CD14-positive monocyte (primary cell): Measurements from ENCODE around the gene RHBDL3. TPM values are rescaled to one million over a fixed set of nuclear protein-coding genes. Genes with fewer than 3 reads are reported as not detected.
A peak's percentile ranks its signal among the peaks of the same experiment; 100 is the strongest.
"Not testable (repeated sequence)": the region's sequence is repeated elsewhere in the genome, so short reads cannot be mapped to it uniquely, and the experiment has no call there.

Source experiments
- DNase-seq, 3 donors: peaks; one replicate each; pipeline ENCODE4 v3.0.0-alpha.2; 2011 to 2022
- H2AFZ ChIP-seq: 2 replicates; pipeline ENCODE4 v1.6.0; 2012; ENCODE audit warnings: mild to moderate bottlenecking, low read depth, low read length, inconsistent platforms; ENCODE audit not compliant: insufficient read depth, poor library complexity, severe bottlenecking
- H3K27ac ChIP-seq, 2 donors: 1 replicate in 1 of 2; 2 replicates in 1 of 2; pipeline ENCODE4 v1.5.1; 2012 to 2013; ENCODE audit warnings: low read length in 2 of 2, control low read depth in 1 of 2, inconsistent platforms in 1 of 2, low read depth in 1 of 2, mild to moderate bottlenecking in 1 of 2
- H3K27me3 ChIP-seq, 2 donors: one replicate each; pipeline versions ENCODE4 v1.6.0 to v1.6.1; 2011 to 2013; ENCODE audit warnings: low read length in 2 of 2; ENCODE audit not compliant: control insufficient read depth in 2 of 2, insufficient read depth in 2 of 2
- H3K36me3 ChIP-seq, 2 donors: replicated peaks in 1 of 2; 1 replicate in 1 of 2; 2 replicates in 1 of 2; pipeline versions ENCODE4 v1.5.1 to v1.6.1; 2012 to 2013; ENCODE audit warnings: low read length in 2 of 2, control low read depth in 1 of 2, inconsistent platforms in 1 of 2, mild to moderate bottlenecking in 1 of 2; ENCODE audit not compliant: insufficient read depth in 2 of 2, control insufficient read depth in 1 of 2
- H3K4me1 ChIP-seq, 2 donors: 1 replicate in 1 of 2; 2 replicates in 1 of 2; pipeline versions ENCODE4 v1.5.1 to v1.6.1; 2012 to 2013; ENCODE audit warnings: low read length in 2 of 2, control low read depth in 1 of 2, inconsistent platforms in 1 of 2, mild to moderate bottlenecking in 1 of 2, moderate library complexity in 1 of 2; ENCODE audit not compliant: insufficient read depth in 2 of 2, control insufficient read depth in 1 of 2
- H3K4me2 ChIP-seq: replicated peaks from 2 replicates; pipeline ENCODE3; 2012; ENCODE audit warnings: low read length, moderate library complexity, mild to moderate bottlenecking; ENCODE audit not compliant: poor library complexity, severe bottlenecking; ENCODE audit errors: extremely low read depth
- H3K4me3 ChIP-seq, 3 experiments: fragments of 200-600 bp in 1 of 3; sonication (generic) in 1 of 3; replicated peaks in 1 of 3; 1 replicate in 2 of 3; 2 replicates in 1 of 3; pipeline ENCODE4 v1.5.1; 2011 to 2013; ENCODE audit warnings: low read length in 3 of 3, mild to moderate bottlenecking in 3 of 3, control low read depth in 2 of 3, low read depth in 2 of 3, inconsistent platforms in 1 of 3, moderate library complexity in 1 of 3
- H3K79me2 ChIP-seq: 2 replicates; pipeline ENCODE4 v1.6.0; 2012; ENCODE audit warnings: mild to moderate bottlenecking, control low read depth, inconsistent platforms, low read length, moderate library complexity; ENCODE audit not compliant: insufficient read depth
- H3K9ac ChIP-seq: 2 replicates; pipeline ENCODE4 v1.6.0; 2017; ENCODE audit warnings: low read length, mild to moderate bottlenecking; ENCODE audit not compliant: insufficient read depth, poor library complexity, severe bottlenecking
- H3K9me3 ChIP-seq, 2 donors: replicated peaks in 1 of 2; 1 replicate in 1 of 2; 2 replicates in 1 of 2; pipeline versions ENCODE4 v1.5.1 to v1.6.1; 2012 to 2013; ENCODE audit warnings: low read length in 2 of 2, control low read depth in 1 of 2; ENCODE audit not compliant: control insufficient read depth in 1 of 2, insufficient read depth in 1 of 2
- H4K20me1 ChIP-seq: 2 replicates; pipeline ENCODE4 v1.6.0; 2012; ENCODE audit warnings: mild to moderate bottlenecking, low read length, control low read depth, moderate library complexity; ENCODE audit not compliant: insufficient read depth
- H3K27ac Mint-ChIP-seq, 7 donors: one replicate each; pipeline ENCODE4 v1.8.0; 2020; ENCODE audit warnings: mild to moderate bottlenecking in 7 of 7, mixed read lengths in 7 of 7, moderate library complexity in 6 of 7, inconsistent platforms in 2 of 7
- H3K27me3 Mint-ChIP-seq, 3 donors: one replicate each; pipeline ENCODE4 v1.8.0; 2021 to 2022; ENCODE audit warnings: low read depth in 3 of 3, mild to moderate bottlenecking in 3 of 3, mixed read lengths in 3 of 3, moderate library complexity in 3 of 3, inconsistent platforms in 1 of 3
- H3K36me3 Mint-ChIP-seq, 2 donors: one replicate each; pipeline ENCODE4 v1.8.0; 2020; ENCODE audit warnings: mixed read lengths in 2 of 2, inconsistent platforms in 1 of 2, mild to moderate bottlenecking in 1 of 2
- H3K4me1 Mint-ChIP-seq: one replicate; pipeline ENCODE4 v1.8.0; 2020; ENCODE audit warnings: mild to moderate bottlenecking, mixed read lengths
- H3K4me3 Mint-ChIP-seq, 2 donors: one replicate each; pipeline ENCODE4 v1.8.0; 2020; ENCODE audit warnings: mild to moderate bottlenecking in 2 of 2, mixed read lengths in 2 of 2, moderate library complexity in 1 of 2
- H3K9me3 Mint-ChIP-seq, 7 donors: one replicate each; pipeline ENCODE4 v1.8.0; 2020 to 2022; ENCODE audit warnings: mixed read lengths in 7 of 7, mild to moderate bottlenecking in 6 of 7, moderate library complexity in 6 of 7, inconsistent platforms in 2 of 7
- CTCF ChIP-seq: fragments of 200-600 bp; IDR thresholded peaks from one replicate; pipeline ENCODE4 v1.8.0; 2022; ENCODE audit warnings: antibody characterized with exemption, mild to moderate bottlenecking
- WGBS: methylation state at CpG from one replicate; pipeline ENCODE4 v1.1.5; 2013; ENCODE audit warnings: missing lambda C conversion rate; ENCODE audit not compliant: insufficient coverage; 5-methylcytosine and 5-hydroxymethylcytosine counted together
- intact Hi-C, 2 donors: fragments of 100-400 bp; cut with micrococcal nuclease; formaldehyde crosslinking; loops; one replicate each; pipeline versions ENCODE4 v1.15.0 to v1.15.1; 2023
- polyA plus RNA-seq, 3 donors: library from polyadenylated mRNA; depleted of rRNA in 1 of 3; unstranded in 2 of 3; stranded (reverse) in 1 of 3; fragments of 300-500 nt in 2 of 3; fragments of >200 nt in 1 of 3; fragmentation: Illumina TruSeq in 2 of 3; gene quantifications; 1 replicate in 2 of 3; 2 replicates in 1 of 3; pipeline ENCODE4 v1.2.3, GENCODE V29; 2012 to 2021

The RHBDL3 gene
- polyA plus RNA-seq, 3 donors: 0.05 TPM; not detected in 2

GRCh38 chr17:32319548-32319905 is 53.9 kb downstream of the RHBDL3 start:
- H3K36me3 Mint-ChIP-seq: peaks cover 0 to 2% of the 10 kb centered on the region in 2 donors
- Histone ChIP-seq H3K36me3 (no peaks in the 10 kb centered on the region), H3K27ac (peak overlapping the region; percentile 41 to 61), H3K79me2 (no peaks in the 10 kb centered on the region), H4K20me1 (no peaks in the 10 kb centered on the region), H3K4me1 (peaks cover 23 to 35% of the 10 kb centered on the region in 2 donors), H3K4me2 (peak overlapping the region; percentile 71), H3K9me3 (no peaks in the 10 kb centered on the region), H3K4me3 (peak overlapping the region; percentile 31 to 68 (median 32)), H3K27me3 (peaks cover 0 to 2% of the 10 kb centered on the region in 2 donors), H3K9ac (no peak overlapping the region), H2AFZ (peak overlapping the region; percentile 57)
- peak; percentile 76 to 79 (median 77) for DNase-seq
- peak overlapping the region; percentile 81 to 89 for H3K4me3 Mint-ChIP-seq
- peaks cover 0 to 3% (median 0%) of the 10 kb centered on the region in 7 donors for H3K9me3 Mint-ChIP-seq
- H3K4me1 Mint-ChIP-seq: peaks cover 35% of the 10 kb centered on the region
- intact Hi-C loops: loop anchor here in 1 of 2 donors (1.0 to 10.0 kb wide), 2 partner anchors 66 to 175 kb away; partner anchors contain the start of gene RHOT1
- TF ChIP-seq CTCF: peak; percentile 99
- WGBS: 0% methylated on average over 3 of the region's 5 CpGs
- peak overlapping the region; percentile 88 to 96 (median 93) for H3K27ac Mint-ChIP-seq
- H3K27me3 Mint-ChIP-seq: peaks cover 2 to 8% (median 7%) of the 10 kb centered on the region in 3 donors

GRCh38 chr17:32320080-32320479 is 54.4 kb downstream of the RHBDL3 start:
- H3K36me3 ChIP-seq, H3K27me3 Mint-ChIP-seq, H3K36me3 Mint-ChIP-seq, H3K9me3 Mint-ChIP-seq, H3K9me3 ChIP-seq, H3K79me2 ChIP-seq, H3K9ac ChIP-seq, H4K20me1 ChIP-seq, H3K27ac ChIP-seq, H2AFZ ChIP-seq, DNase-seq, H3K4me2 ChIP-seq, H3K27me3 ChIP-seq, H3K4me3 ChIP-seq, H3K4me3 Mint-ChIP-seq, H3K27ac Mint-ChIP-seq: not testable (repeated sequence)
- intact Hi-C loops: loop anchor here in 1 of 2 donors (5.0 kb wide), 1 partner anchor 68 kb away; no protein-coding TSS in a partner anchor
- WGBS: 95% methylated on average over 3 of the region's 6 CpGs
- H3K4me1 Mint-ChIP-seq: peaks cover 37% of the 10 kb centered on the region
- H3K4me1 ChIP-seq: peaks cover 23 to 35% of the 10 kb centered on the region in 2 donors
